ENCODE measurements around the gene PIP5K1B. TPM values are rescaled to one million over a fixed set of nuclear protein-coding genes. Genes with fewer than 3 reads are reported as not detected.

PIP5K1B gene
- total and polyA plus RNA-seq, 2 donors (not counting 1 experiment from before 2014, with no cell fraction given) = 11.8 to 24.1 TPM

DNA sequence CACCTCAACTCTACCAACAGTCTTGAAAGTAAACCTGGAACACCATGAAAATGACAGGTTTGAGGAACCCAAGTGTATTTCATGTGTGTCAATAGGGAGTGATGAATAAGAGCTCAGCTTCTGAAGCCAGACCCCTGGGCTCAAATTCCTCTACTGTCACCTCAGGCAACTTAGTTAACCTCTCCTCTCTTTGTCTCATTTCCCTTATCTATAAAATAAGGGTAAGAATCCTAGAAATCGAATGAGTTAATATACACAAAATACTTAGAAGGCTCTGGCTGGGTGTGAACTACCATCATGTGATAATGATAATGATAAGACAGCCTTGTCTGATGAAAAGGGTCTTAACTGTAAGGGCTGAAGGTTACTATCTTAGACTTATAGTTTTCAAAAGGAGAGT is 66.3 kb downstream of the PIP5K1B start:
- ATAC-seq (ENCODE audit: low read depth) (no peak), DNase-seq (no peak)
- POLR2A ChIA-PET = no interaction called here
- intact Hi-C loops (cut with micrococcal nuclease) = no loop called here
- Histone ChIP-seq H3K4me2 (replicated peaks; ENCODE audit: low read depth, low read length, poor library complexity, severe bottlenecking) (no peak overlapping the region), H3K27me3 (replicated peaks in 1 of 4; ENCODE audit: control extremely low read depth in 1 of 4, control insufficient read depth in 3 of 4, insufficient read depth in 4 of 4, low read length in 3 of 4) (no peaks in the 10 kb centered on the region), H3K9me3 (ENCODE audit: control extremely low read depth in 1 of 3, control insufficient read depth in 2 of 3, insufficient read depth in 1 of 3, low read length in 2 of 3) (no peaks in the 10 kb centered on the region), H4K20me1 (ENCODE audit: control insufficient read depth, insufficient read depth, low read length, poor library complexity, severe bottlenecking) (peaks cover 22% of the 10 kb centered on the region), H3K4me1 (ENCODE audit: control insufficient read depth in 2 of 2, insufficient read depth in 2 of 2, low read length in 2 of 2) (no peaks in the 10 kb centered on the region), H3K4me3 (ENCODE audit: control extremely low read depth in 1 of 5, extremely low read depth in 1 of 5, insufficient read depth in 1 of 5, low read depth in 2 of 5, low read length in 4 of 5) (no peak overlapping the region), H3K9ac (ENCODE audit: low read length) (no peak overlapping the region), H2AFZ (ENCODE audit: insufficient read depth, low read depth, low read length, poor library complexity, severe bottlenecking) (no peak overlapping the region), H3K27ac (ENCODE audit: low read length in 2 of 2) (no peak overlapping the region), H3K36me3 (replicated peaks in 1 of 2; ENCODE audit: control extremely low read depth in 1 of 2, control insufficient read depth in 1 of 2, extremely low read depth in 1 of 2, insufficient read depth in 2 of 2, low read length in 1 of 2) (peaks cover 0 to 4% of the 10 kb centered on the region in 2 experiments), H3K79me2 (ENCODE audit: control insufficient read depth, insufficient read depth, low read length) (peaks cover 15% of the 10 kb centered on the region)
- no CpG with 5 or more reads among the region's 1 CpG for WGBS (ENCODE audit: insufficient coverage)
- no peaks in the 10 kb centered on the region for H3K9me3 Mint-ChIP-seq (ENCODE audit: insufficient read depth)
- H3K4me1 Mint-ChIP-seq = peaks cover 4% of the 10 kb centered on the region
- TF ChIP-seq CTCF (IDR thresholded peaks at IDR 0.05) (no peak), EZH2 (IDR thresholded peaks at IDR 0.05; ENCODE audit: borderline replicate concordance, insufficient read depth, low read depth, low read length, poor library complexity, severe bottlenecking) (no peak)
- no peak overlapping the region for H3K4me3 Mint-ChIP-seq
- no peaks in the 10 kb centered on the region for H3K27me3 Mint-ChIP-seq
- H3K27ac Mint-ChIP-seq = peak overlapping the region; percentile 18
- CTCF ChIA-PET = no interaction called here

DNA sequence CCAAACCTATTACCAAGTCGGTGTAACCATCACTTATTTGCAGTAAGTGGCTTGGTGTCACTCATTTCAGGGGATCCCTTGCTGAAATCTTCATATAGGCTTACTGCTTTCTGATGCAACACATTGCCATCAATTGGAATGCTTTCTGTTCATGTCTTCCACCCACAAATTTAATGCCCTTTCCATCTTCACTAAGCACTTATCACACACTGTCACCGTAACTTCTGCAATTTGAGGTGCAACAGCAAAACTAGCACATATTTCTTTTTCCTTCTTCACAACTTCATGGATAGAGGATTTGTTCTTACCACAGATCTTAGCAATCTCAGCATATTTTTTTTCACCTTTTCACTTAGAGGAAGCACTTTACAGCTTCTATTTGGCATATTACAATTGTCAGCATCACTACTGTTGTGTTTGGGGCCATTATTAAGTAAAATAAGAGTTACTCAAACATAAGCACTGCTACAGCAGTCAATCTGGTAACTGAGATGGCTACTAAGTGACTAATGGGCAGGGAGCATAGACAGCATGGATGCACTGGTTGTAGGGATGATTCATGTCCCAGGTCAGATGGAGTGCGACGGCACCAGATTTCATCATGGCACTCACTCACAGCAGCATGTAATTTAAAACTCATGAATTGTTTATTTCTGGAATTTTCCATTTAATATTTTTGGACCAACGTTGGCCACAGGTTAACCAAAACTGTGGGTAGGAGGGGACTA is 70.1 kb downstream of the PIP5K1B start:
- Histone ChIP-seq H3K79me2 (ENCODE audit: control insufficient read depth, insufficient read depth, low read length) (peaks cover 29% of the 10 kb centered on the region), H3K27ac (ENCODE audit: low read length in 2 of 2) (no peak overlapping the region), H4K20me1 (ENCODE audit: control insufficient read depth, insufficient read depth, low read length, poor library complexity, severe bottlenecking) (peaks cover 6% of the 10 kb centered on the region), H3K4me3 (ENCODE audit: control extremely low read depth in 1 of 5, extremely low read depth in 1 of 5, insufficient read depth in 1 of 5, low read depth in 2 of 5, low read length in 4 of 5) (no peak overlapping the region), H3K9me3 (ENCODE audit: control extremely low read depth in 1 of 3, control insufficient read depth in 2 of 3, insufficient read depth in 1 of 3, low read length in 2 of 3) (no peaks in the 10 kb centered on the region), H3K36me3 (replicated peaks in 1 of 2; ENCODE audit: control extremely low read depth in 1 of 2, control insufficient read depth in 1 of 2, extremely low read depth in 1 of 2, insufficient read depth in 2 of 2, low read length in 1 of 2) (peaks cover 0 to under 1% of the 10 kb centered on the region in 2 experiments), H3K4me1 (ENCODE audit: control insufficient read depth in 2 of 2, insufficient read depth in 2 of 2, low read length in 2 of 2) (peaks cover 5 to 8% of the 10 kb centered on the region in 2 donors), H3K9ac (ENCODE audit: low read length) (no peak overlapping the region), H2AFZ (ENCODE audit: insufficient read depth, low read depth, low read length, poor library complexity, severe bottlenecking) (no peak overlapping the region), H3K4me2 (replicated peaks; ENCODE audit: low read depth, low read length, poor library complexity, severe bottlenecking) (no peak overlapping the region), H3K27me3 (replicated peaks in 1 of 4; ENCODE audit: control extremely low read depth in 1 of 4, control insufficient read depth in 3 of 4, insufficient read depth in 4 of 4, low read length in 3 of 4) (no peaks in the 10 kb centered on the region)
- 100% methylated on average over 1 of the region's 5 CpGs for WGBS (ENCODE audit: insufficient coverage)
- intact Hi-C loops (cut with micrococcal nuclease) = no loop called here
- H3K4me3 Mint-ChIP-seq = no peak overlapping the region
- H3K27me3 Mint-ChIP-seq = no peaks in the 10 kb centered on the region
- peaks cover 4% of the 10 kb centered on the region for H3K4me1 Mint-ChIP-seq
- DNase-seq (no peak), ATAC-seq (ENCODE audit: low read depth) (no peak)
- no peak overlapping the region for H3K27ac Mint-ChIP-seq
- CTCF ChIA-PET = no interaction called here
- no peaks in the 10 kb centered on the region for H3K9me3 Mint-ChIP-seq (ENCODE audit: insufficient read depth)
- POLR2A ChIA-PET = no interaction called here
- TF ChIP-seq CTCF (IDR thresholded peaks at IDR 0.05) (no peak), EZH2 (IDR thresholded peaks at IDR 0.05; ENCODE audit: borderline replicate concordance, insufficient read depth, low read depth, low read length, poor library complexity, severe bottlenecking) (no peak)

Data from B cell (primary cell).